Activated T-cell treated with anti-CD3 and anti-CD28 coated beads, Interleukin-2, amount 50 U/mL, for 24 hours (primary cell): ENCODE results near the gene RBPMS2.
"Not testable (repeated sequence)": the region's sequence is repeated elsewhere in the genome, so short reads cannot be mapped to it uniquely, and the experiment has no call there.

Experiments used
- DNase-seq: peaks from one replicate; pipeline ENCODE4 v3.0.0-alpha.2; 2020
- H3K27ac Mint-ChIP-seq: 2 replicates; pipeline ENCODE4 v1.8.0; 2020; ENCODE audit warnings: mild to moderate bottlenecking, mixed read lengths
- H3K27me3 Mint-ChIP-seq: 2 replicates; pipeline ENCODE4 v1.8.0; 2020; ENCODE audit warnings: mixed read lengths
- H3K36me3 Mint-ChIP-seq: 2 replicates; pipeline ENCODE4 v1.8.0; 2020; ENCODE audit warnings: low read depth, mixed read lengths
- H3K4me1 Mint-ChIP-seq: 2 replicates; pipeline ENCODE4 v1.8.0; 2020; ENCODE audit warnings: low read depth, mixed read lengths
- H3K4me3 Mint-ChIP-seq: 2 replicates; pipeline ENCODE4 v1.8.0; 2020; ENCODE audit warnings: mild to moderate bottlenecking, moderate library complexity, mixed read lengths
- H3K9me3 Mint-ChIP-seq: 2 replicates; pipeline ENCODE4 v1.8.0; 2020; ENCODE audit warnings: mixed read lengths

Gene RBPMS2

DNA sequence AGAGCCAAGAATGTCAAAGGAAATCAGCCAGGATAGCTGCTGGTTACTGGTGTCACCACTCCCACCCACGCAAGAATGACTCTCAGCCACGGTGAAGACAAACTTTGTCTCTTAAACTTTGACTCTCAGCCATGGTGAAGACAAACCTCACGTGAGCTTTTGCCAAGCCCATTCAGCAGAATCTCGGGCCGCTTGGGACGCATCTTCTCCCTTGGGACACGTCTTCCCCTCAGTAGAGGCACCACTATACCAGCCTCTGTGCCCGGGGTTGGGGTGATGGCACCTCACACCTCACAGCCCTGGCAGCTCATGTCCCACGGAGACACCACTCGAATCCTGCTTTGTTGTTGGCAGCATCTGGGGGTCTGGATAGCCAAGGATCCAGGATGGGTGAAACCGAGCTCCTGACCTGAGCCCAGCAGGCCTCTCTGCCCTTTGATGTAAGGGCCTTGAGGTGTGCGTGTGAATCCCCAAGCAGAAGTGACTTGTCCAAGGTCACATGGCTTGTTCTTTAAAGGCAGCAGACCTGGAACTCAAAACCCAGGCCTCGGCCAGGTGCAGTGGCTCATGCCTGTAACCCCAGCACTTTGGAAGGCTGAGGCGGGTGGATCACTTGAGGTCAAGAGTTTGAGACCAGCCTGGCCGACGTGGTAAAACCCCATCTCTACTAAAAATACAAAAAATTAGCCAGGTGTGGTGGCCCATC is 21.8 kb downstream of the RBPMS2 start:
- Mint-ChIP-seq H3K4me1 (no peaks in the 10 kb centered on the region), H3K36me3 (no peaks in the 10 kb centered on the region), H3K27ac (no peak overlapping the region), H3K9me3 (no peaks in the 10 kb centered on the region), H3K4me3 (no peak overlapping the region), H3K27me3 (no peaks in the 10 kb centered on the region)
- DNase-seq = no peak

- Mint-ChIP-seq H3K4me3 (no peak overlapping the region), H3K27ac (no peak overlapping the region), H3K36me3 (no peaks in the 10 kb centered on the region), H3K4me1 (no peaks in the 10 kb centered on the region), H3K27me3 (peaks cover 8% of the 10 kb centered on the region), H3K9me3 (no peaks in the 10 kb centered on the region)
- no peak for DNase-seq
Observed at GRCh38 chr15:64751464-64751863, 23.9 kb downstream of the RBPMS2 start.

- Mint-ChIP-seq H3K27me3 (peaks cover 12% of the 10 kb centered on the region), H3K36me3 (no peaks in the 10 kb centered on the region), H3K27ac (no peak overlapping the region), H3K9me3 (no peaks in the 10 kb centered on the region), H3K4me3 (no peak overlapping the region), H3K4me1 (no peaks in the 10 kb centered on the region)
- DNase-seq = no peak
Observed at GRCh38 chr15:64749999-64750657, 25.3 kb downstream of the RBPMS2 start.

GRCh38 chr15:64749167-64749566 is 26.2 kb downstream of the RBPMS2 start:
- Mint-ChIP-seq H3K27me3 (peaks cover 12% of the 10 kb centered on the region), H3K36me3 (no peaks in the 10 kb centered on the region), H3K27ac (no peak overlapping the region), H3K4me3 (no peak overlapping the region), H3K9me3 (no peaks in the 10 kb centered on the region), H3K4me1 (no peaks in the 10 kb centered on the region)
- DNase-seq = no peak

- peaks cover 12% of the 10 kb centered on the region for H3K27me3 Mint-ChIP-seq
- no peak overlapping the region for H3K27ac Mint-ChIP-seq
- DNase-seq = no peak
- no peak overlapping the region for H3K4me3 Mint-ChIP-seq
- H3K36me3 Mint-ChIP-seq = no peaks in the 10 kb centered on the region
- no peaks in the 10 kb centered on the region for H3K4me1 Mint-ChIP-seq
- no peaks in the 10 kb centered on the region for H3K9me3 Mint-ChIP-seq
Observed at GRCh38 chr15:64748251-64748650, 27.1 kb downstream of the RBPMS2 start.

- H3K4me3 Mint-ChIP-seq = no peak overlapping the region
- DNase-seq = no peak
- H3K9me3 Mint-ChIP-seq = no peaks in the 10 kb centered on the region
- H3K27ac Mint-ChIP-seq = no peak overlapping the region
- H3K36me3 Mint-ChIP-seq = no peaks in the 10 kb centered on the region
- peaks cover 12% of the 10 kb centered on the region for H3K27me3 Mint-ChIP-seq
- H3K4me1 Mint-ChIP-seq = no peaks in the 10 kb centered on the region
Observed at GRCh38 chr15:64747578-64747977, 27.8 kb downstream of the RBPMS2 start.

DNA sequence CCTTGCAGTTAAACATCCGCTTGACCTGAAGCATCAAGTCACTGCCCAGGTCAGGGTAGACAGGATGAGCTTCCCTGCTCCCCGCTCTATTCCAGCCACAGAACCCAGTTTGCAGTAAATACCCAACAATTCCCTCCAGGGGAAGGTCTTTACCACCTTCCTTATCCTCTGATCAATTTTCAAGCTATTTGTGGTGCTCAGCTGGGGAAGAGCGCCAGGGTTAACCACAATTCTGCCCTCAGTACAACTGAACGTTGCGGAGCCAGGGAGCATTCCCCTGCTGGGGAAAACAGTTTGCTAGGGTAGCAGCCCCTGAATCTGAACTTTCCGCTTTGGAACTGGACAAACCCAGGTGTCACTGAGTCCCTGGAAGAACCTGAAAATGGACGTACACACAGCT is 28.5 kb downstream of the RBPMS2 start:
- Mint-ChIP-seq H3K27me3 (peaks cover 12% of the 10 kb centered on the region), H3K4me1 (no peaks in the 10 kb centered on the region)

GRCh38 chr15:64746356-64746755 is 29.0 kb downstream of the RBPMS2 start:
- no peak overlapping the region for H3K27ac Mint-ChIP-seq
- no peaks in the 10 kb centered on the region for H3K36me3 Mint-ChIP-seq
- H3K4me3 Mint-ChIP-seq = no peak overlapping the region
- DNase-seq = no peak
- no peaks in the 10 kb centered on the region for H3K4me1 Mint-ChIP-seq
- H3K27me3 Mint-ChIP-seq = peaks cover 12% of the 10 kb centered on the region
- H3K9me3 Mint-ChIP-seq = no peaks in the 10 kb centered on the region

More for the DNA sequence above, 28.5 kb downstream of the RBPMS2 start:
- Mint-ChIP-seq H3K4me3 (no peak overlapping the region), H3K9me3 (no peaks in the 10 kb centered on the region), H3K36me3 (no peaks in the 10 kb centered on the region), H3K27ac (no peak overlapping the region)
- no peak for DNase-seq

GRCh38 chr15:64743691-64744090 is 31.7 kb downstream of the RBPMS2 start:
- no peaks in the 10 kb centered on the region for H3K4me1 Mint-ChIP-seq
- H3K36me3 Mint-ChIP-seq = no peaks in the 10 kb centered on the region
- DNase-seq = no peak
- no peak overlapping the region for H3K27ac Mint-ChIP-seq
- H3K4me3 Mint-ChIP-seq = no peak overlapping the region
- no peaks in the 10 kb centered on the region for H3K9me3 Mint-ChIP-seq
- H3K27me3 Mint-ChIP-seq = peaks cover 12% of the 10 kb centered on the region

GRCh38 chr15:64742921-64743320 is 32.5 kb downstream of the RBPMS2 start:
- Mint-ChIP-seq H3K27me3 (peaks cover 12% of the 10 kb centered on the region), H3K9me3 (no peaks in the 10 kb centered on the region), H3K36me3 (no peaks in the 10 kb centered on the region), H3K4me1 (no peaks in the 10 kb centered on the region), H3K4me3 (no peak overlapping the region), H3K27ac (no peak overlapping the region)
- DNase-seq = no peak

- Mint-ChIP-seq H3K36me3 (no peaks in the 10 kb centered on the region), H3K4me3 (no peak overlapping the region)
Observed at GRCh38 chr15:64742385-64742784, 33.0 kb downstream of the RBPMS2 start.

GRCh38 chr15:64741708-64742107 is 33.7 kb downstream of the RBPMS2 start:
- H3K9me3 Mint-ChIP-seq, H3K36me3 Mint-ChIP-seq, H3K4me3 Mint-ChIP-seq, H3K4me1 Mint-ChIP-seq, H3K27ac Mint-ChIP-seq, DNase-seq, H3K27me3 Mint-ChIP-seq: not testable (repeated sequence)

More at GRCh38 chr15:64742385-64742784, 33.0 kb downstream of the RBPMS2 start:
- Mint-ChIP-seq H3K27me3 (peaks cover 8% of the 10 kb centered on the region), H3K27ac (no peak overlapping the region), H3K4me1 (no peaks in the 10 kb centered on the region), H3K9me3 (no peaks in the 10 kb centered on the region)
- no peak for DNase-seq

GRCh38 chr15:64740311-64741170 is 34.8 kb downstream of the RBPMS2 start:
- Mint-ChIP-seq H3K4me1 (no peaks in the 10 kb centered on the region), H3K27ac (no peak overlapping the region), H3K9me3 (no peaks in the 10 kb centered on the region), H3K36me3 (no peaks in the 10 kb centered on the region), H3K4me3 (no peak overlapping the region), H3K27me3 (no peaks in the 10 kb centered on the region)
- no peak for DNase-seq

DNA sequence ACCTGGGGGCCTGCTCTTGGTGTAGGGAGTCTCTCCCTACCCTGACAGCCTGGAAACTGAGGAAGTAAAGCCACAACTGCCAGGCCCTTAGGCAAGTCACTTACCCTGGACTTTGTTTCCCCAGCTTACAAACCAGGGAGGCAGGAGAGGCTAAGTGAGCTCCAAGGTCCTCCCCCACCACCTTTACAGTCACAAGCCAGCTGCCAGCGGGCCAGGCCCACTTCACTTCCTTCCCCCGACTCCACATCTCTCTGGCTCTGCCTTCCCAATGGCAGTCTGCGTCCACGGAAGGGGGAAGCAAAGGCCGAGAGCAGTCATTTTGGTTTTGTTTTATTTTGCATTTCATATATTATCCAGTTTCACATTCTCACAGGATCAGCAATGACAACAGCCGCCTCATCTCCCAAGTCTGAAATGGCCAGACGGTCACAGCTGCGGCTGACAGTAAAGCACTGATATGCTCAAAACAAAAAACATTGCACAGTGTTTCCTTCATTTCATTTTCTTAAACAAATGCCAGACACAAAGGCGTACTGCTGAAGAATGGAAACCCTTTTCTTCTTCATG is 35.7 kb downstream of the RBPMS2 start:
- Mint-ChIP-seq H3K4me3 (no peak overlapping the region), H3K36me3 (no peaks in the 10 kb centered on the region), H3K4me1 (no peaks in the 10 kb centered on the region), H3K9me3 (no peaks in the 10 kb centered on the region), H3K27ac (no peak overlapping the region), H3K27me3 (no peaks in the 10 kb centered on the region)
- no peak for DNase-seq
